Metanephros (tissue), 2 donors: Measurements from ENCODE around the gene NMNAT1. TPM values are rescaled to one million over a fixed set of nuclear protein-coding genes. Genes with fewer than 3 reads are reported as not detected.

Experiments
- small RNA-seq: library from RNA; depleted of rRNA; stranded (forward); fragments of <200 nt; gene quantifications from one replicate; pipeline ENCODE3, GENCODE V24; 2014; ENCODE audit warnings: low replicate concordance
- total RNA-seq: library from RNA; depleted of rRNA; stranded (reverse); fragments of >200 nt; gene quantifications from one replicate; pipeline ENCODE4 v1.2.3, GENCODE V29; 2014

The NMNAT1 gene
- 15.5 TPM for total RNA-seq

DNA sequence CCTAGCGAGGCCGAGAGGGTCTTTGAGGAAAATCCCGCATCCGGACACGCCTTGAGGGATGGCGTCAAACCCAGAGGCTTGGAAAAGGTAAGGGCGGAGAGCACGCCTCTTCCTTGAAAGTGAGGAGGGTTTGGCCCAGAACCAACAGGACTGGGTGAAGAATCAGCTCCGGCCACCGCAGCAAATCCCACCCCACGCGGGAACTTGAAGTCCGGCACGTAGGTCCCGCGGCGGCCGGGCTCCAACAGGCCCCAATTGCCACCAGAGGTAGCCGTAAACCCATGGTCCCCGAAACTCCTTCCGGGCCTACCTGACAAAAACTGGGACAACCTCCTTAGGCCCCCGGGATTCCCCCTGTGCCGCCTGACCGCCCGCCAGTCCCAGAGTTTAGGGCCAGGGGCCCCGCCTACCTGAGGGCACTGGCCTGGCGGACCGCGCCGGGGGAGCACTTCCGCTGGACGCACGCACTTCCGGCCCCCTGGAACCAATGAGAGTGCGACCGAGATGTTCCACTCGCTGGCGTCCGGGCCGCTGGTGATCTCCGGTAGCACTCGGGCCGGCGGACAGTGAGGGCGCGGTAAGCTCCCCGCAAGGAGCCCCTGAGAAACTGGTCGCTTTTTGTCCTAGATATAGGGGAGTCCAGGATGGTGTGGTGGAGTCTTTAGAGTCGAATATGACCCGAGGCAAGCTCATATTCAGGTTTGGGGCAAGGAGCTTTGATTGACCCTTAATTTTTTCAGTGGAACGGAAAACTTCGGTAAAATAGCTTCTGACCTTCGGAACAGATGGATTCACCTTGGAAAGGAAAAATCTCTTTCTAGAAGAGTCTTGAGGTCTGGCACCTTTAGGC, at the start of gene NMNAT1, which contains the start of gene LZIC:
Gene NMNAT1, plus strand, starts transcription at position 537 of the 850 bp plus-strand sequence. CDS start 28,599 bp downstream, outside the sequence.
Gene LZIC, minus strand, starts transcription at position 453 of the 850 bp plus-strand sequence. CDS start 6,772 bp downstream, outside the sequence.

GRCh38 chr1:9910076-9910422, 33.2 kb upstream of the NMNAT1 start, which contains the start of gene CTNNBIP1:
Gene CTNNBIP1, minus strand, starts transcription at chr1:9910269. Its CDS starts 38,205 bp downstream, at chr1:9872064.

GRCh38 chr1:9996624-9997582, 53.6 kb downstream of the NMNAT1 start, which contains the start of gene RBP7:
Gene RBP7, plus strand, starts transcription at chr1:9997228. Its CDS starts 31 bp downstream, at chr1:9997259.

DNA sequence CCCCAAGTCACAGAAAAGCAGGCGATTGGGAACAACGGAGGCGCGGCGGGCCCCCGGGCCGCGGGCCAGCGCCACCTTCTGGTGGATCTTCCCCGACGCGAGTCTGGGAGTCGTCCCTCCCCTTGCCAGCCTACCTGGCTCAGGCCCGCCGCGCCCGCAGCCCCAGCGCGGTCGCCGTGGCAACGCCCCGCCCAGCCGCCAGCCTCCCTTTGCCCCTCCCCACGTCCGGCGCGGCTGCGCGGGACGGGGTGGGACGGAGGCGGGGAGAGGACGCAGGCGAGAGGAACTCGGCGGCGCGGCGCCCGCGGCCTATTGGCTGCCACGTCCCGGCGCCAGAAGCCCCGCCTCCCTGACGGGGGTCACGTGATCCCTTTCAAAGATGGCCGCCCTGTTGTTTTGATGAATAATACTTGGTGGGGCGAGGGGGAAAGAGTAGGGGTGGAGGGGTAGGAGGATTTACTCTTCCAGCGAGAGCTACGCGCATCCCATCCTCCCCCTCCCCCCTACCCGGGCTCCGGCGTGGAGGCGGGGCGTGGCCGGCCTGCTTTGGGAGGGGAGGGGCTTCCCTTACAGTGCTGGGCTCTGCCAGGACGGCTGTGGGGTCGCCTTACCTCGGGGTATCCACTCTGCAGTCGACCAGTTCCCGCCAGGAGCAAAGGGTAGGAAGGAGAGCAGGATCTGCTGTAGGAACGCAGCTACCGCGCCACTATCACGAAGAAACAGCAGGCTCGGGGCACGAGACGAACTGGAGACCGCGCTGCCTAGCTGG, 89.5 kb downstream of the NMNAT1 start, which contains the start of gene UBE4B:
Gene UBE4B, plus strand, starts transcription at position 369 of the 769 bp plus-strand sequence. CDS start 713 bp downstream, outside the sequence.

Small RNA genes lying within 50 kb of the gene (small RNA-seq; reads per million reads assigned to genes)
- not detected for gene MIR5697

Other genes with a start within 250 kb of the NMNAT1 start
- 114 TPM for gene CLSTN1, start 119.5 kb upstream of the NMNAT1 start, total RNA-seq
- 29.3 TPM for gene CTNNBIP1, start 33.2 kb upstream of the NMNAT1 start, total RNA-seq
- gene LZIC, start 84 bp upstream of the NMNAT1 start, total RNA-seq = 38.4 TPM
- gene RBP7, start 53.8 kb downstream of the NMNAT1 start, total RNA-seq = 27.9 TPM
- gene UBE4B, start 89.5 kb downstream of the NMNAT1 start, total RNA-seq = 50.6 TPM